ENCODE measurements around the gene PIK3C2G.
"Not testable (repeated sequence)": the region's sequence is repeated elsewhere in the genome, so short reads cannot be mapped to it uniquely, and the experiment has no call there.

PIK3C2G gene

DNA sequence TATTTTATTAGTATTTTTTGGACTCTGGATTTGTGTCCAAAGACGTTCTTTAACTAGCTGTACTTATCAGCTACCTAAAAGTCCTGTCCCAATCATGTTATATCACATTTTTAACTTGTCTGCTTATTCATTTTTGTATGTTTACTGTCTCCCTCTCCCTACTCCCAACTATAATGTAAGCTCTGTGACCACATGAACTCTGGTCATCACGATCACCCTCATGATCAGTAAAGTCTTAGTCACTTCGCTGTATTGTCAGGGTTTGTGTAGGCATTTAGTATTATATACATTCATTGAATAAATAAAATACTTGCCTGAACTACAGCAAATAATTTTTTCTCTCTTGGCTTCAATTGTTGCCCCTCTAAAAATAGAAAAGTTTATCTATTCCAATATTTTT is 211.0 kb downstream of the PIK3C2G start:
- H3K27ac ChIP-seq (ENCODE audit: low read depth, low read length) = no peak overlapping the region
- H3K36me3 ChIP-seq (ENCODE audit: insufficient read depth, low read length) = no peaks in the 10 kb centered on the region
- WGBS = 91% methylated on average over 2 of the region's 3 CpGs
- H3K4me3 ChIP-seq (ENCODE audit: low read length) = no peak overlapping the region
- no peaks in the 10 kb centered on the region for H3K9me3 ChIP-seq (ENCODE audit: insufficient read depth, low read depth, low read length)
- no peaks in the 10 kb centered on the region for H3K27me3 ChIP-seq (ENCODE audit: insufficient read depth, low read length)
- H3K4me1 ChIP-seq (ENCODE audit: insufficient read depth, low read length) = peaks cover 7% of the 10 kb centered on the region
- no peak overlapping the region for H3K9ac ChIP-seq (ENCODE audit: low read depth, low read length)

DNA sequence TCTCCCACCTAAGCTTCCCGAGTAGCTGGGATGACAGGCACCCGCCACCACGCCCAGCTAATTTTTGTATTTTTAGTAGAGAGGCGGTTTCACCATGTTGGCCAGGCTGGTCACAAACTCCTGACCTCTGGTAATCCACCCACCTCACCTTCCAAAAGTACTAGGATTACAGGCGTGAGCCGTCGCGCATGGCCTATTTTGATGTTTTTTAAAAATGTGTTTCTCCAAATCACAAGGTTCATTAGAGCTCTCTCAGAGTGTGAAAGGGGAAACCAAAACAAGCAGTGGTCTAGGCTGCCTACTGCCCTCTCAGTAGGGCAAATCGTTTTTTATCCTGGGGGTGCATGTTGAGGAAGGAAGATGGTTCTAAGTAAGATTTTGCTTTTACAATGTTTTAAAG is 211.5 kb downstream of the PIK3C2G start:
- Histone ChIP-seq H3K36me3 (ENCODE audit: insufficient read depth, low read length) (no peaks in the 10 kb centered on the region), H3K9ac (ENCODE audit: low read depth, low read length) (no peak overlapping the region), H3K27me3 (ENCODE audit: insufficient read depth, low read length) (no peaks in the 10 kb centered on the region), H3K4me3 (ENCODE audit: low read length) (no peak overlapping the region), H3K9me3 (ENCODE audit: insufficient read depth, low read depth, low read length) (no peaks in the 10 kb centered on the region), H3K4me1 (ENCODE audit: insufficient read depth, low read length) (peaks cover 12% of the 10 kb centered on the region), H3K27ac (ENCODE audit: low read depth, low read length) (no peak overlapping the region)
- 96% methylated on average over 9 of the region's 9 CpGs for WGBS

DNA sequence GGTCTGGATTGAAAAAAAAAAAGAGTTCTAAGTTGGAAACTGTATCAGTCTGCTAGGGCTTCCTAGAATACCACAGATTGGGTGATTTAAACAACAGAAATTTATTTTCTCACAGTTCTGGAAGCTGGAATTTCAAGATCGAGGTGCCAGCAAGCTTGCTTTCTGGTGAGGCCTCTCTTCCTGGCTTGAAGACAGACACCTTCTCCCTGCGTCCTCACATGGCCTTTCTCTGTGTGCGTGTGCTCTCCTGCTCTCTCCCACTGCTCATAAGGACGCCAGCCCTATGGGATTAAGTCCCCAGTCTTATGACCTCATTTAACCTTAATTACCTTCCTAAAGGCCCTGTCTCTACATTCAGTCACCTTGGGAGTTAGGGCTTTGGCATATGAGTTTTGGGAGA is 215.5 kb downstream of the PIK3C2G start:
- 76% methylated on average over 4 of the region's 4 CpGs for WGBS
- H3K9me3 ChIP-seq (ENCODE audit: insufficient read depth, low read depth, low read length) = no peaks in the 10 kb centered on the region
- no peaks in the 10 kb centered on the region for H3K36me3 ChIP-seq (ENCODE audit: insufficient read depth, low read length)
- H3K4me1 ChIP-seq (ENCODE audit: insufficient read depth, low read length) = peaks cover 8% of the 10 kb centered on the region; the same call in 1 of the 2 replicates
- no peak overlapping the region for H3K9ac ChIP-seq (ENCODE audit: low read depth, low read length)
- no peak overlapping the region for H3K4me3 ChIP-seq (ENCODE audit: low read length)
- H3K27ac ChIP-seq (ENCODE audit: low read depth, low read length) = no peak overlapping the region
- H3K27me3 ChIP-seq (ENCODE audit: insufficient read depth, low read length) = no peaks in the 10 kb centered on the region

DNA sequence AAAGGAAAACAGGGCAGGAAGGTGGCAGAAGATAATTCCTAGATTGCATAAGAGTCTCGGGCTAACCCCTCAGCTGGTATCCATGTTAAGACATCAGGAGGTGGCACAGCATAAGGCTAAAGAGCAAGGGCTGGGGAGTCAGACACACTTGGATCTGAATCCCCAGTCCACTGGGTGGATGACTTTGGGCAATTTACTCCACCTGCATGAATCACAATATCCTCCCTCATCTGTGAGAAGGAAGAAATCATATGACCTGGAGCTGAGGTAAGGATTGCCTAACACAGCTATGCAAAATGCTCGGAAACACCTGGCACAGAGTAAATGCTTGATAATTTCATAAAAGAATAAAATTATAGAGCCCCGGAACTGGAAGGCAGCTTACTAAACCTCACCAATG is 217.9 kb downstream of the PIK3C2G start:
- Histone ChIP-seq H3K9ac (ENCODE audit: low read depth, low read length) (no peak overlapping the region), H3K4me3 (ENCODE audit: low read length) (no peak overlapping the region), H3K9me3 (ENCODE audit: insufficient read depth, low read depth, low read length) (no peaks in the 10 kb centered on the region), H3K27me3 (ENCODE audit: insufficient read depth, low read length) (no peaks in the 10 kb centered on the region), H3K27ac (ENCODE audit: low read depth, low read length) (no peak overlapping the region), H3K36me3 (ENCODE audit: insufficient read depth, low read length) (no peaks in the 10 kb centered on the region), H3K4me1 (ENCODE audit: insufficient read depth, low read length) (peaks cover 24% of the 10 kb centered on the region)
- WGBS = 87% methylated on average over 3 of the region's 3 CpGs

DNA sequence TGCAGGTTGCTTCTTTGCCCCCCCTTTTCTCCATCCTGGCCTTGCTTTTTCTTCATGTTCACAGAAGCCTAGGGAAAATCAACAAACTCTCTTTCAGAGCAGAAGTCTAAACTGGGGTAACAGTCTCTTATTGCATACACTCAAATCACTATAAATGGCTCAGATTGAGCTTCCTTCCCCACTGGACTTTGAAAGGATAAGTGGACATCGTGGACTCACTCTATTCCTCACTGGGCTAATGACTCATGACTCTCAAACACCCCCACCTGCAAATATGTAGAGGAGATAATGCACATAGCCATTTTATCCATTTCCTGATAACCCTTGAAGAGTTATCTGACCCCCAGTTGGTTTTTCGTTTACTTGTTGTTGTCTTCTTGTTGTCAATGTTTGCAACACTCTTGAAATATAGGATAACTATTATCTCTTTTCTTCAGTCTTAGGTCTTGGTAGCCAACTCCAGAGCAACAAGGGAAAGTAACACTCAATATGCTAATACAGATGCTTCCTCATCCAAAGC is 221.3 kb downstream of the PIK3C2G start:
- no peaks in the 10 kb centered on the region for H3K27me3 ChIP-seq (ENCODE audit: insufficient read depth, low read length)
- no peaks in the 10 kb centered on the region for H3K9me3 ChIP-seq (ENCODE audit: insufficient read depth, low read depth, low read length)
- H3K4me3 ChIP-seq (ENCODE audit: low read length) = no peak overlapping the region
- H3K9ac ChIP-seq (ENCODE audit: low read depth, low read length) = no peak overlapping the region
- H3K27ac ChIP-seq (ENCODE audit: low read depth, low read length) = no peak overlapping the region
- no peaks in the 10 kb centered on the region for H3K36me3 ChIP-seq (ENCODE audit: insufficient read depth, low read length)
- peaks cover 30% of the 10 kb centered on the region for H3K4me1 ChIP-seq (ENCODE audit: insufficient read depth, low read length)
- WGBS = 94% methylated on average over 1 of the region's 2 CpGs

DNA sequence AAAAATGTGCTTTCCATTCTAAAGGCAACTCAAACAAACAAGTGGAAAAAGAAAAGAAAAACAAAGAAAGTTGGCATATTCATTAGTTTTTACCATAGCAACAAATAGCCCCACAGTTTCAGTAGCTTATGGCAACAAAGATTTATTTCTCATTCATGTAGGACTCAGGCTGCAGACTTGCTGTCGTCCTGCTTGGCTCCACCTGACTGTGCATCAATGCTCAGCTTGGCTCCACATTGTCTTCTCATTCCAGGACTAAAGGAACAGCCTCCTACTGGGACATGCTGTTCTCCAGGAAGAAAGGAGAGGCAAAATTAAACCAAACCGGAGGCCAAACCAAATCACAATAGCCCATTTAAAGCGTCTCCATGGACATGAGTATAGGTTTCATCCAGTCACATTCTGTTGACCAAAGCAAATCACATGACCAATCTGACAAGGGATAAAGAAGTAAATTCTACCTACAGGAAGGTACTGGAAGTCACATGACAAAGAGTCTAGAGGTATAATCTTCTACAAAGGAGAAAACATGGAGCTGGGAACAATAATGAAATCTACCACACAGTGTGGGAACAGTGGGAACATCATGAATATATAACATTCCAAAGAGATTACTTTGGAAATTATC is 222.5 kb downstream of the PIK3C2G start:
- H3K4me1 ChIP-seq (ENCODE audit: insufficient read depth, low read length) = peaks cover 30% of the 10 kb centered on the region
- H3K9ac ChIP-seq (ENCODE audit: low read depth, low read length) = no peak overlapping the region
- no peaks in the 10 kb centered on the region for H3K36me3 ChIP-seq (ENCODE audit: insufficient read depth, low read length)
- WGBS = 52% methylated on average over 3 of the region's 3 CpGs
- no peaks in the 10 kb centered on the region for H3K9me3 ChIP-seq (ENCODE audit: insufficient read depth, low read depth, low read length)
- H3K27ac ChIP-seq (ENCODE audit: low read depth, low read length) = no peak overlapping the region; the same call in 1 of the 2 replicates
- no peaks in the 10 kb centered on the region for H3K27me3 ChIP-seq (ENCODE audit: insufficient read depth, low read length)
- no peak overlapping the region for H3K4me3 ChIP-seq (ENCODE audit: low read length)

DNA sequence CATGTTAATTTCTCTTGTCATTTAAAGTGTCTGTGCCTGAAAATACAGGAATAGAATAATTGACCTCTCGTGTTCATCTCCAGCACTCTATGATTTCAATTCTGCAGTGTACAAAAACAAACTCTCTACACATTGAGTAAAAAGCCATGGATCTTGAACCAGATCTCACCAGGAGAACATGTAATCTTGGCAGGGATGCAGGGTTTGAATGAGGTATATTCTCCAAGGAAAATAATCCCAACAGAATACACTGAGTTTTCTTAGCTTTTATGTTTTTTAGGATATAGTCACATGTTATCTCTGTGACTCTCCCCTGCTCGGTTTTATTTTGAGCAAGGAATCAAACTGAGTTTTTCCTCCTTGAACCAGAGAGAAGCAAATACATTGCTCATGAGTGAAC is 224.7 kb downstream of the PIK3C2G start:
- H3K9me3 ChIP-seq (ENCODE audit: insufficient read depth, low read depth, low read length) = no peaks in the 10 kb centered on the region
- H3K27me3 ChIP-seq (ENCODE audit: insufficient read depth, low read length) = no peaks in the 10 kb centered on the region
- no peak overlapping the region for H3K27ac ChIP-seq (ENCODE audit: low read depth, low read length)
- no peak overlapping the region for H3K4me3 ChIP-seq (ENCODE audit: low read length)
- no peak overlapping the region for H3K9ac ChIP-seq (ENCODE audit: low read depth, low read length)
- no peaks in the 10 kb centered on the region for H3K36me3 ChIP-seq (ENCODE audit: insufficient read depth, low read length)
- H3K4me1 ChIP-seq (ENCODE audit: insufficient read depth, low read length) = peaks cover 30% of the 10 kb centered on the region
- 63% methylated on average over 2 of the region's 2 CpGs for WGBS

DNA sequence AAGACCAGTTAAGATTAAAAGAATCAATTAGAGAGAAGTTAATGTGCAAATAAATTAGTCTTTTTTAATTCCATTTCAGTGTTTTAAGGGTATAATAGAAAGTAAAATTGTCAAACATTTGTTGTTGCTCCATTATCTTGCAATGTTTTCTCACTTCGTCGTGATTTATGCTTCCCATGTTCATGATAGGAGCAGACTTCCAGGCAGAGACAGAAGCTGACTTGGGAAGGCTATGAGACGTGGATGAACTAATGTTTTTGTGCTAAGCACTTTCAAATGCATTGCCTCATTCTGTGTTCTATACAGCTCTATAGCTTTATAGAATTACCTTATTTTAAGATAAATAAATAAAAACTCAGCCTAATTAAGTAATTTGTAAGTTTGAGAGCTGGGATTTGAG is 226.2 kb downstream of the PIK3C2G start:
- H3K27ac ChIP-seq (ENCODE audit: low read depth, low read length) = no peak overlapping the region
- H3K9ac ChIP-seq (ENCODE audit: low read depth, low read length) = no peak overlapping the region
- peaks cover 30% of the 10 kb centered on the region for H3K4me1 ChIP-seq (ENCODE audit: insufficient read depth, low read length)
- H3K36me3 ChIP-seq (ENCODE audit: insufficient read depth, low read length) = no peaks in the 10 kb centered on the region
- 87% methylated on average over 3 of the region's 3 CpGs for whole genome bisulfite sequencing
- H3K4me3 ChIP-seq (ENCODE audit: low read length) = no peak overlapping the region
- H3K9me3 ChIP-seq (ENCODE audit: insufficient read depth, low read depth, low read length) = no peaks in the 10 kb centered on the region
- no peaks in the 10 kb centered on the region for H3K27me3 ChIP-seq (ENCODE audit: insufficient read depth, low read length)

DNA sequence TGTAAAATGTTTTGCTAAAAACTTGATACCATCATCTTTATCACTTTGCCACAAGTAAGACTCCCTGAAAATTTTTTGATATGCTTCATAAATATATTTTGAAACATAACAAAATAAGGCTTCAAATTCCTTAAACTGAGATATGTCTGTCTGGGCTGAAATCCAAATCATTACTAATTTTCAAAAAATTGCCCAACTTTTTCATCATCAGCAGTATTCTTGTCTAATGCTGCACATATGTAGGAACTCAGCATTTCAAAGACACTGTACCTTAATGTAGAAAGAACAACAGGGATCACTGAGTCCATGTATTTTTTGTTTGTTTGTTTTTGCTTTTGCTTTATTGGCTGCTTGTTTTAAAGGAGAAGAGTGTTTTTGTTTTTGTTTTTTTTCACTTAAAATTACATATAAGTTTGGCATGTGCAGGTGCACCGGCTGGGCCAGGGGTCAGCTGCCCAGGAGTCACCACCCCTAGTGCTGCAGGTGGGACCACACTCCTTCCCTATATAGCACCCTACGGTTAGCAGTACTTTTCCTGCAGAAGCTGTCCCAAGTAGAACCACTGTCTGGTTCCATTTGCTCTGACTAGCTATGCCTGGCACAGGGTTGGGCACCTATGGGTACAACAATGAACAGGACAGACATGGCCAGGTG is 231.2 kb downstream of the PIK3C2G start:
- Histone ChIP-seq H3K4me1 (ENCODE audit: insufficient read depth, low read length) (peaks cover 3% of the 10 kb centered on the region; the same call in 1 of the 2 replicates), H3K36me3 (ENCODE audit: insufficient read depth, low read length) (no peaks in the 10 kb centered on the region), H3K27ac (ENCODE audit: low read depth, low read length) (no peak overlapping the region), H3K9ac (ENCODE audit: low read depth, low read length) (no peak overlapping the region), H3K27me3 (ENCODE audit: insufficient read depth, low read length) (no peaks in the 10 kb centered on the region), H3K4me3 (ENCODE audit: low read length) (no peak overlapping the region), H3K9me3 (ENCODE audit: insufficient read depth, low read depth, low read length) (no peaks in the 10 kb centered on the region)
- 99% methylated on average over 2 of the region's 2 CpGs for WGBS

DNA sequence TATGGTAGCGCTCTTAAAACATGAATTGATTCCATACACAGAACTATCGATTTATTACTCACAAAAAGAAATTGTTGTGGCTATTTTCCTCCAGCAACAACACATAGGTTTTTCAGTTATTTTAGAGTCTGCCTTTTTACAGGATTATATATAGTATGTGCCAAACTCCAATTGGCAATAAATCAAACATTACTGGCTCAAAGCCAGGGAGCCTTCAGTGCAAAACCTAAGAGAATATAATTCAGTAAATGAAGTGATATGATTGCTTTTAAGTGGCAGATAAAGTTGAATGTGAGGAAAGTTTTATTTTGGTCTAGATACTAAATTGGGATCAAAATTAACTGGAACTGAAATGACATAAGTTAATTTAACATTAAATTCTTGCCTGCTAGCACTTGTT is 234.8 kb downstream of the PIK3C2G start:
- no peaks in the 10 kb centered on the region for H3K36me3 ChIP-seq (ENCODE audit: insufficient read depth, low read length)
- H3K9me3 ChIP-seq (ENCODE audit: insufficient read depth, low read depth, low read length) = no peaks in the 10 kb centered on the region
- H3K27ac ChIP-seq (ENCODE audit: low read depth, low read length) = no peak overlapping the region
- WGBS = 84% methylated on average over 2 of the region's 2 CpGs
- no peak overlapping the region for H3K9ac ChIP-seq (ENCODE audit: low read depth, low read length)
- H3K27me3 ChIP-seq (ENCODE audit: insufficient read depth, low read length) = no peaks in the 10 kb centered on the region
- no peak overlapping the region for H3K4me3 ChIP-seq (ENCODE audit: low read length)
- H3K4me1 ChIP-seq (ENCODE audit: insufficient read depth, low read length) = no peaks in the 10 kb centered on the region

DNA sequence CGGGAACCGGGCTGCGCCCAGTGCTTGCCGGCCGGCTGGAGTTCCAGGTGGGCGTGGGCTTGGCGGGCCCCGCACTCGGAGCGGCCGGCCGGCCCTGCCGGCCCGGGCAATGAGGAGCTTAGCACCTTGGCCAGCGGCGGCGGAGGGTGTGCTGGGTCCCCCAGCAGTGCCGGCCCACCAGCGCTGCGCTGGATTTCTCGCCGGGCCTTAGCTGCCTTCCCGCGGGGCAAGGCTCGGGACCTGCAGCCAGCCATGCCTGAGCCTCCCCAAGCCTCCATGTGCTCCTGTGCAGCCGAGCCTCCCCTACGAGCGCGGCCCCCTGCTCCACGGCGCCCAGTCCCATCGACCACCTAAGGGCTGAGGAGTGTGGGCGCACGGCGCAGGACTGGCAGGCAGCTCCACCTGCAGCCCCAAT is 238.8 kb downstream of the PIK3C2G start:
- H3K9ac ChIP-seq (ENCODE audit: low read depth, low read length); H3K4me1 ChIP-seq (ENCODE audit: insufficient read depth, low read length); H3K4me3 ChIP-seq (ENCODE audit: low read length); H3K36me3 ChIP-seq (ENCODE audit: insufficient read depth, low read length); H3K27ac ChIP-seq (ENCODE audit: low read depth, low read length); H3K27me3 ChIP-seq (ENCODE audit: insufficient read depth, low read length); H3K9me3 ChIP-seq (ENCODE audit: insufficient read depth, low read depth, low read length): not testable (repeated sequence)
- WGBS = 96% methylated on average over 35 of the region's 35 CpGs
